SH-SY5Y (cell line): ENCODE measurements around the gene STAP1.

Experiments used
- GATA2 ChIP-seq: IDR thresholded peaks from 2 replicates; pipeline ENCODE4 v1.6.1; 2011; ENCODE audit warnings: mild to moderate bottlenecking, low read depth, low read length
- GATA3 ChIP-seq: IDR thresholded peaks from 2 replicates; pipeline ENCODE4 v1.6.1; 2011; ENCODE audit warnings: low read depth, mild to moderate bottlenecking, low read length, moderate library complexity

DNA sequence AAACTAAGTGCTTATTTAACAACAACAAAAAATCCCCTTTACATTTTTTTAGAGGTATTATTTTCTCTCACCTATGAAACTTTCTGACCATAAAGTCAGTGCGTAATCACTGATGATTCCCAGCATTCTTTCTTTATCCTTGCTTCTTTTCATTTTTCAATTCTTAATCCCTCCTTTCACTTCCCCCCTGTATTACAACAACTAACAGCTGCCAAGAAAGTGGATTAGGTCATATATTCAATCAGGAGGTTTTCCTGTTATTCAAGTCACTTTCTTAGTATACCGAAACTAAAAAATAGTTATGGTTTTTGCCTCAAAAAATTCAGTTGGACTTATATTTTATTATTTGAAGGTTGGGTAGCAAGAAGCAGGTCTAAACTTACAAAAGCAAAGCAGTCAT lies 2.1 kb upstream of the STAP1 start:
- TF ChIP-seq GATA2 (no peak), GATA3 (no peak)
